Measurements from ENCODE around the gene NOM1. TPM values are rescaled to one million over a fixed set of nuclear protein-coding genes. Genes with fewer than 3 reads are reported as not detected.

Gene NOM1
- total RNA-seq, 1 experiment from 2014 or later: 30.3 TPM

- POLR2A ChIA-PET: no interaction called here
- in situ Hi-C loops (cut with HindIII; ENCODE audit: low pct_unique_long_range_greater_than_20kb, low sequenced_read_pairs): no loop called here
- Histone ChIP-seq H3K4me3 (ENCODE audit: low read depth in 2 of 2, low read length in 2 of 2) (no peak overlapping the region), H3K9me3 (ENCODE audit: control insufficient read depth, insufficient read depth, low read depth, low read length) (no peaks in the 10 kb centered on the region), H3K27ac (ENCODE audit: low read length) (no peak overlapping the region), H3K36me3 (ENCODE audit: control insufficient read depth, insufficient read depth, low read length) (peaks cover 3% of the 10 kb centered on the region; the same call in 1 of the 2 replicates), H3K27me3 (ENCODE audit: control insufficient read depth, insufficient read depth, low read length) (no peaks in the 10 kb centered on the region), H3K4me1 (ENCODE audit: control insufficient read depth, insufficient read depth, low read length) (no peaks in the 10 kb centered on the region)
- no peak for ATAC-seq
- no peak for DNase-seq (ENCODE audit: low read depth, low spot score)
- CTCF ChIA-PET: no interaction called here
- intact Hi-C loops (cut with micrococcal nuclease; ENCODE audit: unreplicated experiment): loop anchor here (10.0 kb wide), 1 partner anchor 156 kb away; the partner anchor contains the start of gene UBE3C
- TF ChIP-seq, protein P1, sequence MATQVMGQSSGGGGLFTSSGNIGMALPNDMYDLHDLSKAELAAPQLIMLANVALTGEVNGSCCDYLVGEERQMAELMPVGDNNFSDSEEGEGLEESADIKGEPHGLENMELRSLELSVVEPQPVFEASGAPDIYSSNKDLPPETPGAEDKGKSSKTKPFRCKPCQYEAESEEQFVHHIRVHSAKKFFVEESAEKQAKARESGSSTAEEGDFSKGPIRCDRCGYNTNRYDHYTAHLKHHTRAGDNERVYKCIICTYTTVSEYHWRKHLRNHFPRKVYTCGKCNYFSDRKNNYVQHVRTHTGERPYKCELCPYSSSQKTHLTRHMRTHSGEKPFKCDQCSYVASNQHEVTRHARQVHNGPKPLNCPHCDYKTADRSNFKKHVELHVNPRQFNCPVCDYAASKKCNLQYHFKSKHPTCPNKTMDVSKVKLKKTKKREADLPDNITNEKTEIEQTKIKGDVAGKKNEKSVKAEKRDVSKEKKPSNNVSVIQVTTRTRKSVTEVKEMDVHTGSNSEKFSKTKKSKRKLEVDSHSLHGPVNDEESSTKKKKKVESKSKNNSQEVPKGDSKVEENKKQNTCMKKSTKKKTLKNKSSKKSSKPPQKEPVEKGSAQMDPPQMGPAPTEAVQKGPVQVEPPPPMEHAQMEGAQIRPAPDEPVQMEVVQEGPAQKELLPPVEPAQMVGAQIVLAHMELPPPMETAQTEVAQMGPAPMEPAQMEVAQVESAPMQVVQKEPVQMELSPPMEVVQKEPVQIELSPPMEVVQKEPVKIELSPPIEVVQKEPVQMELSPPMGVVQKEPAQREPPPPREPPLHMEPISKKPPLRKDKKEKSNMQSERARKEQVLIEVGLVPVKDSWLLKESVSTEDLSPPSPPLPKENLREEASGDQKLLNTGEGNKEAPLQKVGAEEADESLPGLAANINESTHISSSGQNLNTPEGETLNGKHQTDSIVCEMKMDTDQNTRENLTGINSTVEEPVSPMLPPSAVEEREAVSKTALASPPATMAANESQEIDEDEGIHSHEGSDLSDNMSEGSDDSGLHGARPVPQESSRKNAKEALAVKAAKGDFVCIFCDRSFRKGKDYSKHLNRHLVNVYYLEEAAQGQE (IDR thresholded peaks at IDR 0.05; ENCODE audit: insufficient read depth in 1 of 2, low read depth in 2 of 2, low read length in 1 of 2): no peak
- TF ChIP-seq SIN3A (IDR thresholded peaks at IDR 0.05; ENCODE audit: borderline replicate concordance, insufficient read depth, low read depth, low read length) (no peak), POLR2AphosphoS5 (IDR thresholded peaks at IDR 0.05; ENCODE audit: low read depth, low read length) (no peak), TCF7L2 (IDR thresholded peaks at IDR 0.05; ENCODE audit: low read depth, low read length) (no peak), CTCF (IDR thresholded peaks at IDR 0.05) (no peak)
- BruUV-seq (replicated peaks): no TSS peak
These were observed 29.6 kb downstream of the NOM1 start for GRCh38 chr7:156979007-156979606.

DNA sequence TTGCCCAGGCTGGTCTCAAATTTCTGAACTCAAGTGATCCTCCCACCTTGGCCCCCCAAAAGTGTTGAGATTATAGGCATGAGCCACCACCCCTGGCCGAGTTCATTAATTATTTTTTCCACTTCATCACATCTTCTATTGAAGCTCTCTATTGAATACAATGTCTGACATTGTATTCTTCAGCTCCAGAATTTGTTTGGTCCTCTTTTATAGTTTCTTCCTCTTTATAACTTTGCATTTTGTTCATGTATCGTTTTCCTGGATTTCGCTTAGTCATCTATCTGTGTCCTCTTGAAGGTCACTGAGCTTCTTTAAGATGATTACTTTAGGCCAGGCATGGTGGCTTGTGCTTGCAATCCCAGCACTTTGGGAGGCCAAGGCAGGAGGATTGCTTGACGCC, 30.2 kb downstream of the NOM1 start:
- Histone ChIP-seq H3K9me3 (ENCODE audit: control insufficient read depth, insufficient read depth, low read depth, low read length) (no peaks in the 10 kb centered on the region), H3K4me3 (ENCODE audit: low read depth in 2 of 2, low read length in 2 of 2) (no peak overlapping the region), H3K36me3 (ENCODE audit: control insufficient read depth, insufficient read depth, low read length) (peaks cover 3% of the 10 kb centered on the region; the same call in 1 of the 2 replicates), H3K27me3 (ENCODE audit: control insufficient read depth, insufficient read depth, low read length) (no peaks in the 10 kb centered on the region), H3K4me1 (ENCODE audit: control insufficient read depth, insufficient read depth, low read length) (no peaks in the 10 kb centered on the region), H3K27ac (ENCODE audit: low read length) (no peak overlapping the region)
- TF ChIP-seq TCF7L2 (IDR thresholded peaks at IDR 0.05; ENCODE audit: low read depth, low read length): no peak
- no peak for TF ChIP-seq SIN3A (IDR thresholded peaks at IDR 0.05; ENCODE audit: borderline replicate concordance, insufficient read depth, low read depth, low read length)
- TF ChIP-seq, protein P1 (IDR thresholded peaks at IDR 0.05; ENCODE audit: insufficient read depth in 1 of 2, low read depth in 2 of 2, low read length in 1 of 2): no peak
- no peak for TF ChIP-seq POLR2AphosphoS5 (IDR thresholded peaks at IDR 0.05; ENCODE audit: low read depth, low read length)
- no peak for TF ChIP-seq CTCF (IDR thresholded peaks at IDR 0.05)
- ChIA-PET CTCF (interaction anchor here (0.5 kb wide), 1 partner anchor 9 kb away, joined by 8 read pairs; no protein-coding TSS in a partner anchor), POLR2A (interaction anchor here (0.6 kb wide), 1 partner anchor 23 kb away, joined by 8 read pairs; no protein-coding TSS in a partner anchor)
- no TSS peak for BruUV-seq (replicated peaks)
- intact Hi-C loops (cut with micrococcal nuclease; ENCODE audit: unreplicated experiment): loop anchor here (10.0 kb wide), 1 partner anchor 155 kb away; the partner anchor contains the start of gene UBE3C
- in situ Hi-C loops (cut with HindIII; ENCODE audit: low pct_unique_long_range_greater_than_20kb, low sequenced_read_pairs): no loop called here
- DNase-seq (ENCODE audit: low read depth, low spot score): no peak
- ATAC-seq: no peak

Data from Panc1 (cell line).